B cell (primary cell): ENCODE measurements around the gene FZR1. TPM values are rescaled to one million over a fixed set of nuclear protein-coding genes. Genes with fewer than 3 reads are reported as not detected.
A peak's percentile ranks its signal among the peaks of the same experiment; 100 is the strongest.

ENCODE experiments used
- ATAC-seq: fragments of 200-7000 bp; cut with Tn5 transposase; one replicate; pipeline ENCODE4 v1.10.0; 2021; ENCODE audit warnings: low read depth, mild to moderate bottlenecking, moderate number of reproducible peaks, moderate library complexity
- CTCF ChIA-PET: fragments of 350-600 bp; sonication (Branson Sonifier 250); formaldehyde crosslinking; loops from one replicate; lab custom pipeline; 2021; ENCODE audit warnings: antibody characterized with exemption, inconsistent platforms; lab: Charles Lee
- POLR2A ChIA-PET: fragments of 350-600 bp; sonication (Branson Sonifier 250); formaldehyde crosslinking; loops from one replicate; lab custom pipeline; 2021; ENCODE audit warnings: antibody characterized with exemption; lab: Charles Lee
- DNase-seq: peaks from one replicate; pipeline ENCODE4 v3.0.0; 2013
- H2AFZ ChIP-seq: 2 replicates; pipeline ENCODE4 v1.6.1; 2012; ENCODE audit warnings: mild to moderate bottlenecking, low read depth, low read length; ENCODE audit not compliant: insufficient read depth, poor library complexity, severe bottlenecking
- H3K27ac ChIP-seq, 2 donors: 1 replicate in 1 of 2; 2 replicates in 1 of 2; pipeline ENCODE4 v1.5.1; 2012 to 2013; ENCODE audit warnings: low read length in 2 of 2, mild to moderate bottlenecking in 2 of 2, moderate library complexity in 1 of 2
- H3K27me3 ChIP-seq, 4 experiments: fragments of 200-600 bp in 1 of 4; sonication (generic) in 1 of 4; replicated peaks in 1 of 4; 1 replicate in 2 of 4; 2 replicates in 2 of 4; pipeline versions ENCODE4 v1.6.1 to v1.7.0; 2013 to 2016; ENCODE audit warnings: low read length in 3 of 4, mild to moderate bottlenecking in 2 of 4, mixed read lengths in 1 of 4, moderate library complexity in 1 of 4; ENCODE audit not compliant: insufficient read depth in 4 of 4, control insufficient read depth in 3 of 4; ENCODE audit errors: control extremely low read depth in 1 of 4
- H3K36me3 ChIP-seq, 2 experiments: replicated peaks in 1 of 2; 1 replicate in 1 of 2; 2 replicates in 1 of 2; pipeline versions ENCODE4 v1.6.1 to v1.7.1; 2013; ENCODE audit warnings: low read length in 1 of 2; ENCODE audit not compliant: insufficient read depth in 2 of 2, control insufficient read depth in 1 of 2; ENCODE audit errors: control extremely low read depth in 1 of 2, extremely low read depth in 1 of 2
- H3K4me1 ChIP-seq, 2 donors: fragments of 200-600 bp in 1 of 2; sonication (generic) in 1 of 2; 1 replicate in 1 of 2; 2 replicates in 1 of 2; pipeline versions ENCODE4 v1.5.1 to v1.6.1; 2013 to 2017; ENCODE audit warnings: low read length in 2 of 2; ENCODE audit not compliant: control insufficient read depth in 2 of 2, insufficient read depth in 2 of 2
- H3K4me2 ChIP-seq: replicated peaks from 2 replicates; pipeline ENCODE3; 2012; ENCODE audit warnings: mild to moderate bottlenecking, low read depth, low read length; ENCODE audit not compliant: poor library complexity, severe bottlenecking
- H3K4me3 ChIP-seq, 5 experiments: fragments of 200-600 bp in 1 of 5; sonication (generic) in 1 of 5; 1 replicate in 3 of 5; 2 replicates in 2 of 5; pipeline versions ENCODE4 v1.5.1 to v1.7.0; 2011 to 2016; ENCODE audit warnings: low read length in 4 of 5, mild to moderate bottlenecking in 4 of 5, low read depth in 2 of 5, control low read depth in 1 of 5, moderate library complexity in 1 of 5; ENCODE audit not compliant: insufficient read depth in 1 of 5; ENCODE audit errors: control extremely low read depth in 1 of 5, extremely low read depth in 1 of 5
- H3K79me2 ChIP-seq: fragments of 200-600 bp; sonication (generic); one replicate; pipeline ENCODE4 v1.6.0; 2016; ENCODE audit warnings: low read length; ENCODE audit not compliant: control insufficient read depth, insufficient read depth
- H3K9ac ChIP-seq: fragments of 200-600 bp; sonication (generic); 2 replicates; pipeline ENCODE4 v1.6.1; 2017; ENCODE audit warnings: mild to moderate bottlenecking, low read length, moderate library complexity
- H3K9me3 ChIP-seq, 3 donors: one replicate each; pipeline versions ENCODE4 v1.6.1 to v1.7.1; 2013; ENCODE audit warnings: low read length in 2 of 3; ENCODE audit not compliant: control insufficient read depth in 2 of 3, insufficient read depth in 1 of 3; ENCODE audit errors: control extremely low read depth in 1 of 3
- H4K20me1 ChIP-seq: 2 replicates; pipeline ENCODE4 v1.6.0; 2012; ENCODE audit warnings: mild to moderate bottlenecking, low read length; ENCODE audit not compliant: insufficient read depth, control insufficient read depth, poor library complexity, severe bottlenecking
- H3K27ac Mint-ChIP-seq: one replicate; pipeline ENCODE4 v1.8.0; 2021; ENCODE audit warnings: mixed read lengths
- H3K27me3 Mint-ChIP-seq: one replicate; pipeline ENCODE4 v1.8.0; 2021; ENCODE audit warnings: mixed read lengths
- H3K4me1 Mint-ChIP-seq: one replicate; pipeline ENCODE4 v1.8.0; 2021; ENCODE audit warnings: mixed read lengths
- H3K4me3 Mint-ChIP-seq: one replicate; pipeline ENCODE4 v1.8.0; 2021; ENCODE audit warnings: mixed read lengths
- H3K9me3 Mint-ChIP-seq: one replicate; pipeline ENCODE4 v1.8.0; 2022; ENCODE audit warnings: mixed read lengths; ENCODE audit not compliant: insufficient read depth
- EZH2 ChIP-seq: IDR thresholded peaks from 2 replicates; pipeline ENCODE4 v1.6.1; 2012; ENCODE audit warnings: borderline replicate concordance, low read depth, mild to moderate bottlenecking, moderate library complexity, low read length; ENCODE audit not compliant: insufficient read depth, poor library complexity, severe bottlenecking
- WGBS: methylation state at CpG from one replicate; pipeline ENCODE4 v1.1.5; 2013; ENCODE audit warnings: missing lambda C conversion rate; ENCODE audit not compliant: insufficient coverage; 5-methylcytosine and 5-hydroxymethylcytosine counted together
- intact Hi-C: fragments of 100-400 bp; cut with micrococcal nuclease; formaldehyde crosslinking; loops from one replicate; pipeline ENCODE4 v1.10.0; 2022
- polyA plus RNA-seq: library from polyadenylated mRNA; depleted of rRNA; stranded (reverse); fragments of >200 nt; gene quantifications from 2 replicates; pipeline ENCODE4 v1.2.3, GENCODE V29; 2012
- total RNA-seq, 2 donors: library from RNA; stranded (reverse); fragments of 120-200 nt in 1 of 2; gene quantifications; 1 replicate in 1 of 2; 2 replicates in 1 of 2; pipeline versions ENCODE4 v1.2.3 to v1.2.4, GENCODE V29; 2013 to 2022
- TF ChIP-seq, protein P1 (sequence below): fragments of 200-600 bp; IDR thresholded peaks from one replicate; pipeline ENCODE4 v1.8.0; 2022; ENCODE audit warnings: antibody characterized with exemption, mild to moderate bottlenecking

FZR1 gene
- total and polyA plus RNA-seq, 2 donors (not counting 1 experiment from before 2014, with no cell fraction given), result 83.5 to 96.1 TPM

DNA sequence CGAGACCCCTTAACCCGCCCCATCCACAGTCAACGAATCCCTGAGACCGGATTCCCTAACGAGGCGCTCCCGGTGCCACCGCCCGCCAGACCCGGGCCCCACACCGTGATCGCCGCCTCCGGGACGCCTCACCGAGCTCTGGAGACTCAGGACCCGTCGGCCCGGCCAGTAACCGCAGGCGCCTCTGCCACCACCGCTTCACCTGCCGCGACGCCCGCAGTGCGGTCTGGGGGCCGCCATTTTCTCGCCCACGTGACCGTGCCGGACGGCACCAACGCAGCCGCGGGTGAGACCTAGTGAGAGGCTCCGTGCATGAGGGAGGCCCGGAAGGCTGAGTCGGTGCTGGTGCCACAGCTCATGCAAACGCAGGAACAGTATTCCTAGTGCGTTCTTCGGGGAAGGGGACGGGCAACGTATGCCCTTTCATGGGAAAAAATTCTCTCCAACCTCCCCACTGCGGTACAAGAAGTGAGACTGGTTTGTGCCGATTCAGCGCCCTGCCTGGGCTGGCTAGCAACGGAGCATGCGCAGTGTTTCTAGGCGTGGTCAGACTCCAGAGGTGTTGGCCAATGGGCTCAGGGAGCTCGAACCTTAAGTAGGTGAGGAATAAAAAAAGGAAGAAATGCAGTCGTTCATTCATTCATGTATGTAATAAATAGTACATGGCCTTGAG lies 5.5 kb upstream of the FZR1 start, which contains the start of gene DOHH:
TSS of gene DOHH (minus strand) at position 246 of the 673 bp plus-strand sequence. CDS start 3,860 bp downstream, outside the sequence.
- Histone ChIP-seq H3K27me3 (no peaks in the 10 kb centered on the region), H3K4me1 (peaks cover 10 to 21% of the 10 kb centered on the region in 2 donors), H3K79me2 (peaks cover 41% of the 10 kb centered on the region), H2AFZ (peak within 1 kb of the TSS; percentile 86), H3K4me2 (peak within 1 kb of the TSS; percentile 88), H3K9ac (peak within 1 kb of the TSS; percentile 84), H4K20me1 (no peaks in the 10 kb centered on the region), H3K4me3 (peak within 1 kb of the TSS; percentile 84 to 95 (median 89)), H3K27ac (peak within 1 kb of the TSS; percentile 93 to 96), H3K36me3 (peaks cover 0 to 10% of the 10 kb centered on the region in 2 experiments), H3K9me3 (no peaks in the 10 kb centered on the region)
- DNase-seq, result peak; percentile 99
- no peak for TF ChIP-seq EZH2
- TF ChIP-seq, protein P1, sequence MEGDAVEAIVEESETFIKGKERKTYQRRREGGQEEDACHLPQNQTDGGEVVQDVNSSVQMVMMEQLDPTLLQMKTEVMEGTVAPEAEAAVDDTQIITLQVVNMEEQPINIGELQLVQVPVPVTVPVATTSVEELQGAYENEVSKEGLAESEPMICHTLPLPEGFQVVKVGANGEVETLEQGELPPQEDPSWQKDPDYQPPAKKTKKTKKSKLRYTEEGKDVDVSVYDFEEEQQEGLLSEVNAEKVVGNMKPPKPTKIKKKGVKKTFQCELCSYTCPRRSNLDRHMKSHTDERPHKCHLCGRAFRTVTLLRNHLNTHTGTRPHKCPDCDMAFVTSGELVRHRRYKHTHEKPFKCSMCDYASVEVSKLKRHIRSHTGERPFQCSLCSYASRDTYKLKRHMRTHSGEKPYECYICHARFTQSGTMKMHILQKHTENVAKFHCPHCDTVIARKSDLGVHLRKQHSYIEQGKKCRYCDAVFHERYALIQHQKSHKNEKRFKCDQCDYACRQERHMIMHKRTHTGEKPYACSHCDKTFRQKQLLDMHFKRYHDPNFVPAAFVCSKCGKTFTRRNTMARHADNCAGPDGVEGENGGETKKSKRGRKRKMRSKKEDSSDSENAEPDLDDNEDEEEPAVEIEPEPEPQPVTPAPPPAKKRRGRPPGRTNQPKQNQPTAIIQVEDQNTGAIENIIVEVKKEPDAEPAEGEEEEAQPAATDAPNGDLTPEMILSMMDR, result no peak
- Mint-ChIP-seq H3K9me3 (no peaks in the 10 kb centered on the region), H3K4me3 (peak within 1 kb of the TSS; percentile 93), H3K27me3 (no peaks in the 10 kb centered on the region), H3K27ac (peak within 1 kb of the TSS; percentile 95), H3K4me1 (peaks cover 24% of the 10 kb centered on the region)
- intact Hi-C loops, result loop anchor here (1.0 to 10.0 kb wide), 4 partner anchors 65 to 974 kb away; partner anchors contain the start of genes CACTIN, HDGFL2 and NCLN
- ATAC-seq, result peak; percentile 90
- ChIA-PET POLR2A (interaction anchor here (0.6 to 1.5 kb wide), 3 partner anchors 15 to 1895 kb away, joined by 4 to 8 read pairs (median 6); partner anchors contain the start of genes MRPL54 and UQCR11), CTCF (interaction anchor here (0.6 to 1.2 kb wide), 3 partner anchors 66 to 550 kb away, joined by 3 to 6 read pairs (median 5); no protein-coding TSS in a partner anchor)
- 0% methylated on average over 44 of the region's 52 CpGs for WGBS

DNA sequence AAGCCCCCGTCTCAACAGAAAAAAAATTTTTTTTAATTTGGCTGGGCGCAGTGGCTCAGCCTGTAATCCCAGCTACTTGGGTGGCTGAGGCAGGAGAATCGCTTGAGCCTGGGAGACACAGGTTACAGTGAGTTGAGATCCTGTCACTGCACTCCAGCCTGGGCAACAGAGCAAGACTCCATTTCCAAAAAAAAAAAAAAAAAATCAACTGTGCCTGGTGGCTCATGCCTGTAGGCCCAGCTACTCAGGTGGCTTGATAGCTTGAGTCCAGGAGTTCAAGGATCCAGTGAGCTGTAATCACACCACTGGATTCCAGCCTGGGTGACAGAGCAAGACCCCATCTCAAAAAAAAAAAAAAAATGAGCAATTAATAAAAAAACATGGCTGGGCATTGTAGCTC lies 4.3 kb upstream of the FZR1 start:
- peaks cover 0 to 1% of the 10 kb centered on the region in 2 experiments for H3K36me3 ChIP-seq
- H3K27me3 ChIP-seq, result no peaks in the 10 kb centered on the region
- H3K4me2 ChIP-seq, result no peak overlapping the region
- peaks cover 30% of the 10 kb centered on the region for H3K4me1 Mint-ChIP-seq
- POLR2A ChIA-PET, result interaction anchor here (1.5 kb wide), 1 partner anchor 261 kb away, joined by 4 read pairs; the partner anchor contains the start of gene MRPL54
- no peaks in the 10 kb centered on the region for H3K9me3 Mint-ChIP-seq
- ATAC-seq (no peak), DNase-seq (no peak)
- no peaks in the 10 kb centered on the region for H4K20me1 ChIP-seq
- no peak overlapping the region for H3K4me3 Mint-ChIP-seq
- H3K27ac Mint-ChIP-seq, result no peak overlapping the region
- intact Hi-C loops, result loop anchor here (2.0 to 10.0 kb wide), 2 partner anchors 125 to 973 kb away; partner anchors contain the start of genes CACTIN and HDGFL2
- H3K9ac ChIP-seq, result no peak overlapping the region
- no peak overlapping the region for H3K4me3 ChIP-seq
- H3K4me1 ChIP-seq, result peaks cover 10 to 23% of the 10 kb centered on the region in 2 donors
- H2AFZ ChIP-seq, result no peak overlapping the region
- no peak overlapping the region for H3K27ac ChIP-seq
- H3K27me3 Mint-ChIP-seq, result no peaks in the 10 kb centered on the region
- H3K79me2 ChIP-seq, result peaks cover 49% of the 10 kb centered on the region
- WGBS, result 83% methylated on average over 1 of the region's 3 CpGs
- no peaks in the 10 kb centered on the region for H3K9me3 ChIP-seq
- TF ChIP-seq, protein P1, result no peak
- no peak for TF ChIP-seq EZH2
- CTCF ChIA-PET, result interaction anchor here (1.1 kb wide), 2 partner anchors 17 to 201 kb away, joined by 3 to 5 read pairs; no protein-coding TSS in a partner anchor
